GM19372 (cell line): ENCODE results near the gene GGCT.

ENCODE experiments used
- ATAC-seq: cut with Tn5 transposase; IDR thresholded peaks from one replicate; pipeline ENCODE4 v1.9.1; 2021; ENCODE audit warnings: mild to moderate bottlenecking, low read depth, moderate library complexity; ENCODE audit not compliant: unreplicated experiment

Gene GGCT

GRCh38 chr7:30465046-30465810 is 39.4 kb downstream of the GGCT start:
- no peak for ATAC-seq

GRCh38 chr7:30464231-30464671 is 40.4 kb downstream of the GGCT start:
- no peak for ATAC-seq

GRCh38 chr7:30463405-30464145 is 41.1 kb downstream of the GGCT start:
- ATAC-seq = peak; percentile 76

GRCh38 chr7:30462179-30462578 is 42.5 kb downstream of the GGCT start:
- no peak for ATAC-seq

- ATAC-seq = no peak
These were observed 44.4 kb downstream of the GGCT start for GRCh38 chr7:30460246-30460633.

- ATAC-seq = no peak
These were observed 44.9 kb downstream of the GGCT start for GRCh38 chr7:30459591-30460245.

GRCh38 chr7:30458311-30458710 is 46.3 kb downstream of the GGCT start:
- no peak for ATAC-seq

- no peak for ATAC-seq
These were observed 50.7 kb downstream of the GGCT start for GRCh38 chr7:30453921-30454320.

- ATAC-seq = no peak
These were observed 51.6 kb downstream of the GGCT start for GRCh38 chr7:30453016-30453415.

- no peak for ATAC-seq
These were observed 52.2 kb downstream of the GGCT start for GRCh38 chr7:30452280-30452930.

GRCh38 chr7:30451539-30452279 is 52.9 kb downstream of the GGCT start:
- ATAC-seq = no peak

GRCh38 chr7:30450983-30451497 is 53.6 kb downstream of the GGCT start:
- ATAC-seq = no peak

GRCh38 chr7:30450240-30450982 is 54.2 kb downstream of the GGCT start:
- ATAC-seq = no peak

- no peak for ATAC-seq
These were observed 56.0 kb downstream of the GGCT start for GRCh38 chr7:30448461-30449189.

- no peak for ATAC-seq
These were observed 57.2 kb downstream of the GGCT start for GRCh38 chr7:30447466-30447865.
